K562 (cell line): Measurements from ENCODE around the gene CLASP1.

Experiments
- CTCF ChIP-seq, 3 experiments: IDR thresholded peaks in 2 of 3; conservative IDR thresholded peaks in 1 of 3; 2 replicates each; pipeline ENCODE4 v1.5.1; 2011 to 2012; ENCODE audit warnings: low read length in 3 of 3, mild to moderate bottlenecking in 3 of 3, control low read depth in 2 of 3, improper control_type of control experiment in 1 of 3, inconsistent platforms in 1 of 3, low read depth in 1 of 3, mixed read lengths in 1 of 3, moderate library complexity in 1 of 3; ENCODE audit not compliant: insufficient read depth in 2 of 3
- E2F1 ChIP-seq: sonication (generic); formaldehyde crosslinking; IDR thresholded peaks from 2 replicates; pipeline ENCODE4 v1.8.1; 2023; ENCODE audit warnings: mild to moderate bottlenecking, missing genetic modification reagents, moderate library complexity
- ETV6 ChIP-seq, 3 experiments: fragments of 150-350 bp in 1 of 3; sonication (generic) in 1 of 3; formaldehyde crosslinking in 1 of 3; IDR thresholded peaks; 2 replicates each; pipeline versions ENCODE4 v1.6.1 to v1.8.0; 2014 to 2022; ENCODE audit warnings: borderline replicate concordance in 2 of 3, low read depth in 2 of 3, antibody characterized with exemption in 1 of 3, low read length in 1 of 3, mild to moderate bottlenecking in 1 of 3, missing genetic modification reagents in 1 of 3
- JUN ChIP-seq, 2 experiments: sonication (generic) in 1 of 2; formaldehyde crosslinking in 1 of 2; IDR thresholded peaks; 2 replicates each; pipeline versions ENCODE4 v1.6.1 to v1.8.0; 2012 to 2022; ENCODE audit warnings: borderline replicate concordance in 2 of 2, mild to moderate bottlenecking in 2 of 2, improper control_type of control experiment in 1 of 2, low read depth in 1 of 2, low read length in 1 of 2, missing genetic modification reagents in 1 of 2
- MAZ ChIP-seq, 2 experiments: fragments of 450-650 bp in 1 of 2; sonication (generic) in 1 of 2; formaldehyde crosslinking; IDR thresholded peaks in 1 of 2; conservative IDR thresholded peaks in 1 of 2; 2 replicates each; pipeline versions ENCODE4 v1.4.0 to v1.5.0; 2020; ENCODE audit warnings: mild to moderate bottlenecking in 1 of 2, missing genetic modification reagents in 1 of 2
- MLLT1 ChIP-seq, 2 experiments: fragments of 450-650 bp; IDR thresholded peaks; 2 replicates each; pipeline ENCODE4 v1.6.1; 2016
- MTA2 ChIP-seq: fragments of 450-650 bp; IDR thresholded peaks from 2 replicates; pipeline ENCODE4 v1.6.1; 2016; ENCODE audit warnings: low read depth
- PBX2 ChIP-seq, 2 experiments: IDR thresholded peaks in 1 of 2; conservative IDR thresholded peaks in 1 of 2; 2 replicates each; pipeline ENCODE4 v1.6.1; 2016; ENCODE audit warnings: low read depth in 2 of 2, mild to moderate bottlenecking in 1 of 2, missing compliant biosample characterization in 1 of 2, missing genetic modification characterization in 1 of 2, moderate library complexity in 1 of 2
- PCBP2 ChIP-seq: fragments of 200-400 bp; formaldehyde crosslinking; IDR thresholded peaks from 2 replicates; pipeline ENCODE4 v1.6.1; 2018; ENCODE audit warnings: low read length, low read depth, mild to moderate bottlenecking, moderate library complexity; ENCODE audit not compliant: poor library complexity, severe bottlenecking
- POLR2AphosphoS5 ChIP-seq: IDR thresholded peaks from 2 replicates; pipeline ENCODE4 v1.6.1; 2011; ENCODE audit warnings: mild to moderate bottlenecking, low read depth, low read length, moderate library complexity; ENCODE audit not compliant: control insufficient read depth, insufficient read depth
- RFX7 ChIP-seq: fragments of 250-450 bp; sonication (Bioruptor Pico); IDR thresholded peaks from 2 replicates; pipeline ENCODE4 v1.5.1; 2021; ENCODE audit warnings: mild to moderate bottlenecking
- SREBF2 ChIP-seq: sonication (generic); formaldehyde crosslinking; IDR thresholded peaks from 2 replicates; pipeline ENCODE4 v1.4.0; 2020; ENCODE audit warnings: mild to moderate bottlenecking, missing genetic modification reagents
- TCF7L2 ChIP-seq: fragments of 150-350 bp; IDR thresholded peaks from 2 replicates; pipeline ENCODE4 v1.6.1; 2016; ENCODE audit warnings: low read depth, mild to moderate bottlenecking, low read length, moderate library complexity
- ZBTB1 ChIP-seq: sonication (generic); formaldehyde crosslinking; IDR thresholded peaks from 2 replicates; pipeline ENCODE4 v1.8.1; 2023; ENCODE audit warnings: missing genetic modification reagents, low read depth, mild to moderate bottlenecking, borderline replicate concordance

GRCh38 chr2:121638333-121638732 lies 10.9 kb downstream of the CLASP1 start:
- TF ChIP-seq MTA2 (no peak), PBX2 (CRISPR knock-in tag; IDR thresholded peaks at IDR 0.05; ENCODE audit: low read depth) (no peak), PBX2 (tag; conservative IDR thresholded peaks at IDR 0.05; ENCODE audit: low read depth) (no peak), CTCF (IDR thresholded peaks at IDR 0.05 in 2 of 3, conservative IDR thresholded peaks at IDR 0.05 in 1 of 3; ENCODE audit: insufficient read depth in 2 of 3, low read depth in 1 of 3, low read length in 3 of 3) (no peak), ETV6 (IDR thresholded peaks at IDR 0.05; ENCODE audit: borderline replicate concordance in 1 of 2, low read depth in 2 of 2, low read length in 1 of 2) (no peak), ETV6 (CRISPR knock-in tag; IDR thresholded peaks at IDR 0.05; ENCODE audit: borderline replicate concordance) (no peak), E2F1 (CRISPR knock-in tag) (no peak), MLLT1 (IDR thresholded peaks at IDR 0.05) (no peak), SREBF2 (no peak), POLR2AphosphoS5 (no peak), PCBP2 (no peak), ZBTB1 (no peak), MAZ (CRISPR knock-in tag; conservative IDR thresholded peaks at IDR 0.05 in 1 of 2, IDR thresholded peaks at IDR 0.05 in 1 of 2) (no peak), JUN (IDR thresholded peaks at IDR 0.05; ENCODE audit: borderline replicate concordance, low read depth, low read length) (no peak), JUN (CRISPR knock-in tag; IDR thresholded peaks at IDR 0.05; ENCODE audit: borderline replicate concordance) (no peak), TCF7L2 (no peak), RFX7 (CRISPR knock-in tag) (no peak)
